Tibial artery (tissue), 4 donors: ENCODE measurements around the gene SETDB2.
A peak's percentile ranks its signal among the peaks of the same experiment; 100 is the strongest.

ENCODE experiments used
- DNase-seq, 2 donors: peaks; one replicate each; pipeline ENCODE4 v3.0.0-alpha.2; 2019
- H3K27ac ChIP-seq, 2 donors: fragments of 200-600 bp; sonication (generic) in 1 of 2; 1 replicate in 1 of 2; 2 replicates in 1 of 2; pipeline ENCODE4 v1.5.1; 2018 to 2019; ENCODE audit warnings: mild to moderate bottlenecking in 1 of 2
- H3K27me3 ChIP-seq, 2 donors: fragments of 200-600 bp; sonication (generic) in 1 of 2; one replicate each; pipeline versions ENCODE4 v1.5.1 to v1.6.0; 2016 to 2019
- H3K36me3 ChIP-seq, 3 donors: fragments of 200-600 bp; sonication (generic) in 2 of 3; one replicate each; pipeline ENCODE4 v1.5.1; 2016 to 2019; ENCODE audit warnings: mild to moderate bottlenecking in 2 of 3
- H3K4me1 ChIP-seq, 4 donors: fragments of 200-600 bp; sonication (generic) in 2 of 4; 1 replicate in 3 of 4; 2 replicates in 1 of 4; pipeline ENCODE4 v1.5.1; 2016 to 2019
- H3K4me3 ChIP-seq, 2 donors: fragments of 200-600 bp; sonication (generic) in 1 of 2; 1 replicate in 1 of 2; 2 replicates in 1 of 2; pipeline ENCODE4 v1.5.1; 2018 to 2019; ENCODE audit warnings: mild to moderate bottlenecking in 2 of 2
- H3K9me3 ChIP-seq, 3 donors: fragments of 200-600 bp; sonication (generic) in 1 of 3; one replicate each; pipeline ENCODE4 v1.5.1; 2016 to 2019
- intact Hi-C: fragments of 100-400 bp; cut with DNase I; formaldehyde crosslinking; loops from one replicate; pipeline ENCODE4 v1.15.0; 2023; ENCODE audit warnings: low total_unique reads
- TF ChIP-seq, protein P1 (sequence below), 2 experiments: fragments of 200-600 bp in 1 of 2; fragments of 450-650 bp in 1 of 2; IDR thresholded peaks; one replicate each; pipeline ENCODE4 v1.5.1; 2017 to 2019; ENCODE audit warnings: antibody characterized with exemption in 2 of 2, mild to moderate bottlenecking in 1 of 2, moderate library complexity in 1 of 2

Gene SETDB2

DNA sequence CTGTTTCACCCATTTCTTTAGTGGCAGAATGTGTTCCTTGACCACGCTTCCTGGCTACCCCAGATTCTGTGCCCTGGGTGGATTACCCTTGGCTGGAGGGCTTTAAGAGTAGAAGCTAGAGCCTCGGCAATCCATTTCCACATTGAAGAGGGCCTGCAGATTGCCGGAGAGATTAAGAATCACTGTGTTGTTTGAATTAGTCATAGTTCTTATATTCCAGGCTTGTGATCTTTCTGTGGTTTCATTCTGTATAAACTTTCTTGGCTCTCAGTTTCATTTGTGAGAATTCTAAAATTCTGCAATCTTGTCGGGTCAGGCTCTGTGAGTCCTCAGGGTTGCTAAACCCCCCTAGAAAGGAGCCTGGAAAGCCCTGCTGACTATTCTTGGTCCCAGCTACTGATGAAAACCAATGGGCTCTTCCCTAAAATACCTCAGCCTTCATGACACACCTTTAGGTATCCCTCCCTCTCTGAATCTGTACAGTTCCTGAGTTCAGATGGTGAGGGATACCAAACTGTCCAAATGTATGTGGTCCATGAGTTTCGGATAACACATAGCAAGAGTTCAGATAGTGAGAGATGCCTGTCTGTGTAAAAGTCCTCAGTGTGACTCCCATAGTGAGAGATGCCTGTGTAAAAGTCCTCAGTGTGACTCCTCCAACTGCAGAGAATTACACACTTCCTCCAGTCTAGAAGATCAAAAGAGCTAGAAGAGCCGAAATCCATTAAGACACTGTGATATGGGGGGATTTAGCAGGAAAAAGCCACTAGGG, 56.0 kb downstream of the SETDB2 start:
- H3K4me1 ChIP-seq = peaks cover 0 to 8% (median 2%) of the 10 kb centered on the region in 4 donors
- intact Hi-C loops = no loop called here
- H3K27me3 ChIP-seq = no peaks in the 10 kb centered on the region
- no peak for DNase-seq
- H3K36me3 ChIP-seq = peaks cover 0 to 6% (median 0%) of the 10 kb centered on the region in 3 donors
- no peaks in the 10 kb centered on the region for H3K9me3 ChIP-seq
- TF ChIP-seq, protein P1, sequence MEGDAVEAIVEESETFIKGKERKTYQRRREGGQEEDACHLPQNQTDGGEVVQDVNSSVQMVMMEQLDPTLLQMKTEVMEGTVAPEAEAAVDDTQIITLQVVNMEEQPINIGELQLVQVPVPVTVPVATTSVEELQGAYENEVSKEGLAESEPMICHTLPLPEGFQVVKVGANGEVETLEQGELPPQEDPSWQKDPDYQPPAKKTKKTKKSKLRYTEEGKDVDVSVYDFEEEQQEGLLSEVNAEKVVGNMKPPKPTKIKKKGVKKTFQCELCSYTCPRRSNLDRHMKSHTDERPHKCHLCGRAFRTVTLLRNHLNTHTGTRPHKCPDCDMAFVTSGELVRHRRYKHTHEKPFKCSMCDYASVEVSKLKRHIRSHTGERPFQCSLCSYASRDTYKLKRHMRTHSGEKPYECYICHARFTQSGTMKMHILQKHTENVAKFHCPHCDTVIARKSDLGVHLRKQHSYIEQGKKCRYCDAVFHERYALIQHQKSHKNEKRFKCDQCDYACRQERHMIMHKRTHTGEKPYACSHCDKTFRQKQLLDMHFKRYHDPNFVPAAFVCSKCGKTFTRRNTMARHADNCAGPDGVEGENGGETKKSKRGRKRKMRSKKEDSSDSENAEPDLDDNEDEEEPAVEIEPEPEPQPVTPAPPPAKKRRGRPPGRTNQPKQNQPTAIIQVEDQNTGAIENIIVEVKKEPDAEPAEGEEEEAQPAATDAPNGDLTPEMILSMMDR (IDR thresholded peaks at IDR 0.05) = no peak
- peak overlapping the region in 1 of 2 donors; percentile 14 for H3K27ac ChIP-seq
- no peak overlapping the region for H3K4me3 ChIP-seq

DNA sequence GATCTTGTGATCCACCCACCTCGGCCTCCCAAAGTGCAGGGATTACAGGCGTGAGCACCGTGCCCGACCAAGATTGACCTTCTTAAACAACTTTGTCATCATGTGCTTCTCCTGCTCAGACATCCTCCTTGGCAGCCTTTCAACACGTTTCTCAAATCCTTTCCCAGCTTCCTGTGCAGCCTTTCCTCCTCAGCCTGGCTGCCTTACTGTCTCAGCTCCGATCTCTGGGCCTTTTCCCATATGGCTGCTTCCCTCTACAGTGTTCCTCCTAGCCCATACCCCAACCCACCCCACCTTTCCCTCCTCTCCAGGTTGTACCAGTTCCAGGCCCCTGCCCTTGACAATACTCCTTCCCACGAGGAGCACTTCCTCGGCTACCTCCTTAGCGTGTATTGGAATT, 58.9 kb downstream of the SETDB2 start:
- Histone ChIP-seq H3K9me3 (no peaks in the 10 kb centered on the region), H3K4me1 (peaks cover 0 to 4% (median 0%) of the 10 kb centered on the region in 4 donors), H3K27ac (no peak overlapping the region), H3K4me3 (no peak overlapping the region), H3K27me3 (no peaks in the 10 kb centered on the region), H3K36me3 (peaks cover 6% of the 10 kb centered on the region in 3 donors)
- DNase-seq = peak in 1 of 2 donors; percentile 46
- intact Hi-C loops = no loop called here
- TF ChIP-seq, protein P1 (IDR thresholded peaks at IDR 0.05) = no peak

DNA sequence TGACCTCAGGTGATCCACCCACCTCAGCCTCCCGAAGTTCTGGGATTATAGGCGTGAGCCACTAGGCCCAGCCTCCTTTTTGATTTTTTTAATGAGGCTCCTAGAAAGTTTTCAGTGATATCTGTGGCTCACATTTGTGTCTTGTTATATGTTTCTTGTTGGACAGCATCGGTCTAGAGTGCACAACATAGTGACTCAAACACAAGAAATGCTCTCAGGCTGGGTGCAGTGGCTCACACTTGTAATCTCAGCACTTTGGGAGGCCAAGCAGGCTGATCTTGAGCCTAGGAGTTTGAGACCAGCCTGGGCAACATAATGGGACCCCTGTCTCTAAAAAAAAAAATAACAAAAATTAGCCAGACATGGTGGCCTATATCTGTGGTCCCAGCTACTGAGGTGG, 59.9 kb downstream of the SETDB2 start:
- H3K36me3 ChIP-seq = peaks cover 6 to 7% (median 6%) of the 10 kb centered on the region in 3 donors
- no peak overlapping the region for H3K4me3 ChIP-seq
- DNase-seq = no peak
- no peaks in the 10 kb centered on the region for H3K27me3 ChIP-seq
- no peak overlapping the region for H3K27ac ChIP-seq
- TF ChIP-seq, protein P1 (IDR thresholded peaks at IDR 0.05) = no peak
- peaks cover 0 to 4% (median 0%) of the 10 kb centered on the region in 4 donors for H3K4me1 ChIP-seq
- no peaks in the 10 kb centered on the region for H3K9me3 ChIP-seq
- intact Hi-C loops = no loop called here

DNA sequence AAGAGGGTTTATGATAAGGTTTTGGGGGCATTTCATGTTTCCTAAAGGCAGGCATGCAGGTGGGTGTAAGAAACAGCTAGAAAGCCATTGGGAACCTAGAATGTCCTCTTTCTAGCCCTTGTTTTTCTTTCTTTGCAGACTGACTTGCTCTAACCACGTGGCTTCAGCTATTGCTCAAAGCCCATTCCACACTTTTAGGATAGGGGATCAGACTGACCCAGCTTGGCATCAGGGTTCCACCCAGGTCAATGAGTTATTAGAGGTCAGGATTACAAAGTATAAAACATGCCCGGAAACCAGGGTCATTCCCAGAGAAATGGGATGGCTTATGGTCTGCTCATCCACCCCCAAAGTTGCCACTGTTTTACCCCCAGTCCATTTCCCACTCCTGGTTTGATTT, 68.5 kb downstream of the SETDB2 start:
- TF ChIP-seq, protein P1 (IDR thresholded peaks at IDR 0.05) = no peak

DNA sequence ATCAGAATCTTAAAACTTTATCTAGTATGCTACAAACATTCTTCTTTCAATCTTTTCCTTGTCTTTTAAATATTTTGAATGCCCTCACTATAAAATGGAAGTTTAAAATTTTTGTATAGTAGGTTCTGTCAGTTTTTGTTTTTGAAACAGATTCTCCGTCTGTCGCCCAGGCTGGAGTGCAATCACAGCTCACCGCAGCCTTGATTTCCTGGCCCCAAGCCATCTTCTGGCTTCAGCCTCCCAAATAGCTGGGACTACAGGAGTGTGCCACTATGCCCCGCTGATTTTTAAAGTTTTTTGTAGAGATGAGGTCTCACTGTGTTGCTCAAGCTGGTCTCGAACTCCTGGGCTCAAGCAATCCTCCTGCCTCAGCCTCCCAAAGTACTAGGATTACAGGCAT, 72.4 kb downstream of the SETDB2 start:
- TF ChIP-seq, protein P1 (IDR thresholded peaks at IDR 0.05) = no peak
- intact Hi-C loops = no loop called here
- no peaks in the 10 kb centered on the region for H3K4me1 ChIP-seq
- no peaks in the 10 kb centered on the region for H3K9me3 ChIP-seq
- H3K27ac ChIP-seq = no peak overlapping the region
- peaks cover 16 to 57% (median 56%) of the 10 kb centered on the region in 3 donors for H3K36me3 ChIP-seq
- H3K27me3 ChIP-seq = no peaks in the 10 kb centered on the region
- no peak overlapping the region for H3K4me3 ChIP-seq
- DNase-seq = no peak

More for the DNA sequence above, 68.5 kb downstream of the SETDB2 start:
- H3K27me3 ChIP-seq = no peaks in the 10 kb centered on the region
- H3K4me3 ChIP-seq = no peak overlapping the region
- intact Hi-C loops = no loop called here
- no peak overlapping the region for H3K27ac ChIP-seq
- no peaks in the 10 kb centered on the region for H3K4me1 ChIP-seq
- peaks cover 25 to 50% (median 38%) of the 10 kb centered on the region in 3 donors for H3K36me3 ChIP-seq
- H3K9me3 ChIP-seq = no peaks in the 10 kb centered on the region
- DNase-seq = no peak
